Cardiac muscle cell (in vitro differentiated cells and primary cell): ENCODE results near the gene ADAM11. TPM values are rescaled to one million over a fixed set of nuclear protein-coding genes. Genes with fewer than 3 reads are reported as not detected.
A peak's percentile ranks its signal among the peaks of the same experiment; 100 is the strongest.

Source experiments
- DNase-seq, 2 donors: peaks; one replicate each; pipeline versions ENCODE4 v3.0.0 to v3.0.0-alpha.2; 2010 to 2017; ENCODE audit warnings: low read depth in 1 of 2, low spot score in 1 of 2
- H3K27ac ChIP-seq: fragments of 200-600 bp; sonication (generic); 2 replicates; pipeline ENCODE4 v1.5.1; 2016
- H3K27me3 ChIP-seq: fragments of 200-600 bp; sonication (generic); 2 replicates; pipeline ENCODE4 v1.6.0; 2016; ENCODE audit warnings: control low read depth
- H3K36me3 ChIP-seq: fragments of 200-600 bp; sonication (generic); 2 replicates; pipeline ENCODE4 v1.5.1; 2016; ENCODE audit warnings: control low read depth
- H3K4me1 ChIP-seq: fragments of 200-600 bp; sonication (generic); 2 replicates; pipeline ENCODE4 v1.8.1; 2017; ENCODE audit warnings: low read depth, mild to moderate bottlenecking, mixed run types
- H3K4me3 ChIP-seq: fragments of 200-600 bp; sonication (generic); 2 replicates; pipeline ENCODE4 v1.5.1; 2016; ENCODE audit warnings: mild to moderate bottlenecking
- H3K9me3 ChIP-seq: fragments of 200-600 bp; sonication (generic); 2 replicates; pipeline ENCODE4 v1.5.1; 2017; ENCODE audit warnings: low read depth, mild to moderate bottlenecking, control low read depth
- polyA plus RNA-seq: library from polyadenylated mRNA; unstranded; fragments of >200 nt; fragmentation: Nextera tagmentation; extraction: Ambion mirVana; gene quantifications from 2 replicates; pipeline ENCODE4 v1.2.1, GENCODE V29; 2016
- total RNA-seq: library from RNA; depleted of rRNA; stranded (reverse); fragments of >200 nt; gene quantifications from 2 replicates; pipeline ENCODE4 v1.2.3, GENCODE V29; 2016
- TF ChIP-seq, protein P1 (sequence below): IDR thresholded peaks from 2 replicates; pipeline ENCODE4 v1.5.1; 2012; ENCODE audit warnings: low read depth, mild to moderate bottlenecking, low read length

The ADAM11 gene
- total and polyA plus RNA-seq, 2 experiments from 2014 or later, result 22.3 to 116 TPM

DNA sequence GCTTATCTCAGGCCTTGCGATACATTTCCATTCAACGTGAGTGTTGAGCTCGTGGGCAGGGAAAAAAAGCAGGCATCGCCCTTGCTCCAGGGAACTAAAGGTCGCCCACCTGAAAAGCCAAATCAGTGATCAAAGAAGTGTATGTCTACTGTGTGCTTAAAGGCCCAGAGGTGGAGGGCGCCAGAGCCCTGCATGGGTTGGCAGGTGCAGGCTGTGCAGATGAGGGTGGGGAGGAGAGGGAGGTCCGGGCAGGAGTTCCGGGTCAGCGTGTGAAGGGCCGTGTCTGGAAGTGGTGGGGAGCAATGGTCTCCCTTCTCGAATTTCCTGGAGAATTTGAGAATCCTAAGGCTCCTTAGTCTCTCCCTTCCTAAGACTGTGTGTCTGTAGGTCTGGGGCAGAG, 7.2 kb downstream of the ADAM11 start:
- Histone ChIP-seq H3K9me3 (no peaks in the 10 kb centered on the region), H3K4me1 (peaks cover 26% of the 10 kb centered on the region), H3K27me3 (no peaks in the 10 kb centered on the region), H3K27ac (peak overlapping the region; percentile 48), H3K36me3 (no peaks in the 10 kb centered on the region), H3K4me3 (no peak overlapping the region)
- no peak for DNase-seq
- TF ChIP-seq, protein P1, sequence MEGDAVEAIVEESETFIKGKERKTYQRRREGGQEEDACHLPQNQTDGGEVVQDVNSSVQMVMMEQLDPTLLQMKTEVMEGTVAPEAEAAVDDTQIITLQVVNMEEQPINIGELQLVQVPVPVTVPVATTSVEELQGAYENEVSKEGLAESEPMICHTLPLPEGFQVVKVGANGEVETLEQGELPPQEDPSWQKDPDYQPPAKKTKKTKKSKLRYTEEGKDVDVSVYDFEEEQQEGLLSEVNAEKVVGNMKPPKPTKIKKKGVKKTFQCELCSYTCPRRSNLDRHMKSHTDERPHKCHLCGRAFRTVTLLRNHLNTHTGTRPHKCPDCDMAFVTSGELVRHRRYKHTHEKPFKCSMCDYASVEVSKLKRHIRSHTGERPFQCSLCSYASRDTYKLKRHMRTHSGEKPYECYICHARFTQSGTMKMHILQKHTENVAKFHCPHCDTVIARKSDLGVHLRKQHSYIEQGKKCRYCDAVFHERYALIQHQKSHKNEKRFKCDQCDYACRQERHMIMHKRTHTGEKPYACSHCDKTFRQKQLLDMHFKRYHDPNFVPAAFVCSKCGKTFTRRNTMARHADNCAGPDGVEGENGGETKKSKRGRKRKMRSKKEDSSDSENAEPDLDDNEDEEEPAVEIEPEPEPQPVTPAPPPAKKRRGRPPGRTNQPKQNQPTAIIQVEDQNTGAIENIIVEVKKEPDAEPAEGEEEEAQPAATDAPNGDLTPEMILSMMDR, result no peak

DNA sequence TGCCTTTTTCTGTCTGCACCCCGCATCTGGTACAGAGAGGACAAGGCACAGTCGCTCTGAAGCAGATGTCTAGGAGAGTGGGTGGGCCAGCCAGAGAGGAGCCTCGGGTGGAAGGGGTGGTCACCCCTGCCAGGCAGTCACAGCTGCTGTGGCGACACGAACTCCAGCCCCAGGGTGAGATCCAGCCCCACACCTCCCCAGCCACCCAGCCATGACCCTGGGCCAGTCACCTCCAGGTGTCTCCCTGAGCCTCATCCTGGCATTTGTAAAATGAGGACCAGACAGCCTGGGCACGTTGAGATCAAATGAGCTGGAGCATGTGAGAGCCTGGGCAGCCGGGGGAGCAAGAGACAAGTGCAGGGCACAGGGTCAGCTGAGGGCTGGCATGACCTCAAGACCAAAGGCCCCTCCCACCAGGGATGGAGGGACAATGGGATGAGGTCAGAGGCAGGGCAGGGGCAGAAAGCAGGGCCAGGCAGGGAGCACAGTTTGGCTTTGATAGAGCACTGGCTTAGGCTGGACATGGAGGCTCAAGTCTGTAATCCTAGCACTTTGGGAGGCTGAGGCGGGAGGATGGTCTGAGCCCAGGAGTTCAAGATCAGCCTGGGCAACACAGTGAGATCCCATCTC, 7.7 kb downstream of the ADAM11 start:
- no peaks in the 10 kb centered on the region for H3K36me3 ChIP-seq
- H3K9me3 ChIP-seq, result no peaks in the 10 kb centered on the region
- no peak for DNase-seq
- H3K27ac ChIP-seq, result peak overlapping the region; percentile 48
- H3K4me1 ChIP-seq, result peaks cover 26% of the 10 kb centered on the region
- no peak overlapping the region for H3K4me3 ChIP-seq
- TF ChIP-seq, protein P1, result no peak
- no peaks in the 10 kb centered on the region for H3K27me3 ChIP-seq

DNA sequence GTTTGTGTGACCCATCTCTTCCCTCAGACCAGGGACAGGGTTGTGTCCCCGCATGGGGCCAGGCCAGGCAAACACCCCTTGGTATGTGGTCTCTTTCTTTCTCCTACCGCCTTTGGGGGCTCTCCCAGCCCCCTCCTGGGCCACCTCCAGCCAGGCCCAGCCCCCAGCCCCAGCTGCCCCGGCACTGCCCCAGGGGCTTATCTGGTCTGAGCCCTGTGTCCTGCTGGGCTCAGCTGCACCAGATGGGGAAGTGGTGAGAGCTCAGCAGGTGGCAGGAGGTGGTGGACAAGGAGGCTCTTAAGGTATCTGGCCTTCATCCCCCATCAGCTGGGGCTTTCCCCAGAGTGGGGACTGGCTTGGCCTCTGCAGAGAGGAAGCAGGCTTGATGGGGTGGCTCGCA, 8.7 kb downstream of the ADAM11 start:
- Histone ChIP-seq H3K4me3 (no peak overlapping the region), H3K36me3 (no peaks in the 10 kb centered on the region), H3K9me3 (no peaks in the 10 kb centered on the region), H3K27me3 (no peaks in the 10 kb centered on the region), H3K27ac (no peak overlapping the region), H3K4me1 (peaks cover 26% of the 10 kb centered on the region)
- DNase-seq, result no peak
- TF ChIP-seq, protein P1, result no peak

DNA sequence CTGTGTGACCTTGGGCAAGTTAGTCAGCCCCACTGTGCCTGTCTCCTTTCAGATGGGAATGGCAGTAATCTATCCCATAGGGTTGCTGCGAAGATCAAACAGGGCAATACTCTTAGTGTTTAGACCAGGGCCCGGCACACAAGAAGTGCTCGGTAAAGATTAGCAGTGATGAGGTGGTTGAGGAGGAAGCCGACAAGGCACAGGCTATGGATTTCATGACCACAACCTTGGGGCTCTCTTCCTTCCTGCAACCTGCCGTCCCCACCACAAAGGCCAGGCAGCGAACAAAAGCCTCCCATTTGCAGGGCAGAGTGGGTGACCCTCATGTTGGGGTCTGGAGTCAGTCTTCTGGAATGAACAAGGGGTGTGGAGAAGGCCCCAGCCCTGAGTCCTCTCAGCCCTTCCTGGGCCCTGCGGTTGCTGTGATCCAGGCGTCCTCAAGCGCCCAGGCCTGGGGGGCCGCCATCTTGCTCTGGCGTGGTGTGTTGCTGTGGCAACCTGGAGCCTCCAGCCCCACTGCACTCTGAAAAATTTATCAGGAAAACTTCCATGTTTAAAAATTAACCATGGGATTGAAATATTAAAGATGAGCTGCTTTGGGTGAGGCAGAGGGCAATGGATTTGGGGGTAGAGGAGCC, 9.8 kb downstream of the ADAM11 start:
- no peak overlapping the region for H3K4me3 ChIP-seq
- peaks cover 26% of the 10 kb centered on the region for H3K4me1 ChIP-seq
- H3K27ac ChIP-seq, result no peak overlapping the region
- H3K36me3 ChIP-seq, result no peaks in the 10 kb centered on the region
- no peak for DNase-seq
- no peaks in the 10 kb centered on the region for H3K9me3 ChIP-seq
- TF ChIP-seq, protein P1, result no peak
- H3K27me3 ChIP-seq, result no peaks in the 10 kb centered on the region

DNA sequence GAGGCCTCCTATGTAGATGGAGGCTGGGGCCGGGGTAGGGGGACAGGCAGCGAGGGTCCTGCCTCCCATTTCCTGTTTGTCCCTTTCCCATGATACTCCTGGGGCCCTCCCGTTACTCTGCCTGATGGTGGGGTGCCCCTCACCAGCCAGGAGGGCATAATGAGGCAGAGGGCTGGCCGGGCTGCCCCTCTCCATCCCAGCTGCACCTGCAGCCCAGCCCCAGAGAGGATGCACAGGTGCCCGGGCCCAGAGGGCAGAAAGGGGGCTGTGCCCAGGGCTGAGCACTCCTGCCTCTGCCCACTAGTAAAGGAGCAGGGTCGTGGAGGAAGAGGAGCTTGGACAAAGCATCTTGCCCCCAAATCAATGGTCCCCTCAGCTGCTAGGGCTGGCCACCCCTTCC, 10.4 kb downstream of the ADAM11 start:
- Histone ChIP-seq H3K4me1 (peaks cover 26% of the 10 kb centered on the region), H3K9me3 (no peaks in the 10 kb centered on the region)

More for the DNA sequence above, 10.4 kb downstream of the ADAM11 start:
- H3K36me3 ChIP-seq, result no peaks in the 10 kb centered on the region
- no peak overlapping the region for H3K27ac ChIP-seq
- TF ChIP-seq, protein P1, result no peak
- H3K4me3 ChIP-seq, result no peak overlapping the region
- no peak for DNase-seq
- no peaks in the 10 kb centered on the region for H3K27me3 ChIP-seq
